SU-DHL-6 (cell line): ENCODE results near the gene ATP9B.
"Not testable (repeated sequence)": the region's sequence is repeated elsewhere in the genome, so short reads cannot be mapped to it uniquely, and the experiment has no call there.

ENCODE experiments used
- H2AFZ ChIP-seq: fragments of 200-600 bp; sonication (generic); 2 replicates; pipeline ENCODE4 v1.6.1; 2014; ENCODE audit warnings: low read depth, mild to moderate bottlenecking, moderate library complexity, mixed read lengths, antibody characterized with exemption, low read length; ENCODE audit not compliant: severe bottlenecking
- H3F3A ChIP-seq: fragments of 200-600 bp; shearing (Covaris generic); 2 replicates; pipeline ENCODE4 v1.6.0; 2016; ENCODE audit warnings: antibody characterized with exemption, mild to moderate bottlenecking; ENCODE audit not compliant: insufficient read depth
- H3K27ac ChIP-seq: fragments of 200-600 bp; sonication (generic); 2 replicates; pipeline ENCODE4 v1.5.1; 2016; ENCODE audit warnings: low read depth, mild to moderate bottlenecking, low read length, moderate library complexity, mixed read lengths
- H3K27me3 ChIP-seq: fragments of 200-600 bp; sonication (generic), shearing (Covaris generic); 2 replicates; pipeline ENCODE4 v1.6.0; 2014; ENCODE audit warnings: mild to moderate bottlenecking, low read length
- H3K36me3 ChIP-seq: fragments of 200-600 bp; sonication (generic); 2 replicates; pipeline ENCODE4 v1.6.1; 2014; ENCODE audit warnings: mild to moderate bottlenecking, low read length, mixed read lengths
- H3K4me2 ChIP-seq: fragments of 300-600, 200-600 bp; shearing (Covaris generic), sonication (generic); 2 replicates; pipeline ENCODE4 v1.6.0; 2014; ENCODE audit warnings: low read length, low read depth, mild to moderate bottlenecking; ENCODE audit not compliant: poor library complexity, severe bottlenecking
- H3K4me3 ChIP-seq: fragments of 200-600 bp; sonication (generic); 2 replicates; pipeline ENCODE4 v1.5.1; 2014; ENCODE audit warnings: antibody characterized with exemption, low read length, mild to moderate bottlenecking, mixed read lengths; ENCODE audit not compliant: insufficient read depth, poor library complexity, severe bottlenecking
- H3K79me2 ChIP-seq: fragments of 200-600 bp; sonication (generic); 2 replicates; pipeline ENCODE4 v1.6.1; 2014; ENCODE audit warnings: mild to moderate bottlenecking, low read length, moderate library complexity; ENCODE audit not compliant: insufficient read depth
- H3K9ac ChIP-seq: fragments of 200-600 bp; sonication (generic); 2 replicates; pipeline ENCODE4 v1.7.0; 2014; ENCODE audit warnings: mild to moderate bottlenecking, low read length
- H3K9me2 ChIP-seq: fragments of 200-600 bp; sonication (generic); replicated peaks from 2 replicates; pipeline ENCODE4 v1.6.1; 2014; ENCODE audit warnings: low read length; ENCODE audit not compliant: insufficient read depth
- H3K9me3 ChIP-seq: fragments of 200-600 bp; sonication (generic); 2 replicates; pipeline ENCODE4 v1.6.1; 2014; ENCODE audit warnings: low read length, mixed read lengths; ENCODE audit not compliant: insufficient read depth
- H4K20me1 ChIP-seq: fragments of 200-600 bp; sonication (generic); 2 replicates; pipeline ENCODE4 v1.6.1; 2014; ENCODE audit warnings: low read depth, mild to moderate bottlenecking, antibody characterized with exemption, low read length, moderate library complexity, mixed read lengths
- EZH2phosphoT487 ChIP-seq: fragments of 200-600 bp; sonication (generic), shearing (Covaris generic); conservative IDR thresholded peaks from 2 replicates; pipeline ENCODE4 v1.6.1; 2018; ENCODE audit warnings: mild to moderate bottlenecking, antibody characterized with exemption, low read length, moderate library complexity, mixed read lengths
- TF ChIP-seq, protein P1 (sequence below): fragments of 200-600 bp; sonication (generic); IDR thresholded peaks from one replicate; pipeline ENCODE4 v1.5.1; 2017; ENCODE audit warnings: antibody characterized with exemption, mild to moderate bottlenecking, low read length, moderate library complexity; ENCODE audit not compliant: insufficient read depth, poor library complexity, severe bottlenecking

ATP9B gene

DNA sequence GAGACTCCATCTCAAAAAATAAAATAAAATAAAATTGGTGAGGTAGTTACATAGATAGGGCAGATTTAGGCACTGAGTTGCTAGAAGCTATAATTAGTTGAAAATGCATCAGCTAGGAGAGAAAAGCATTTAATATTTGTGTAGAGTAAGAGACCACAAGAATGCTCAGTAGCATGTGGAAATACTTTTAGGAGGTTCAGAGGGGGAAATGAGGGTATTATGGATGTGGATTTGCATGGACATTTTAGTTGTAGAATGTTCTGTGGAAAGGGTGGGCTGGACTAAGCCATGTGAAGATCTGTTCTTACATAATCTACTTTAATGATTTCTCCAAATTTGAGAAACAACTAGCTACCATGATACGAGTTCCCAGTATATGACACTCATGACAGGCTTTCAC, 95.5 kb downstream of the ATP9B start:
- H2AFZ ChIP-seq, result no peak overlapping the region
- H3K4me3 ChIP-seq, result no peak overlapping the region
- H3K9ac ChIP-seq, result no peak overlapping the region
- no peak overlapping the region for H3K27ac ChIP-seq
- no peaks in the 10 kb centered on the region for H3K27me3 ChIP-seq
- H3K9me2 ChIP-seq, result no peaks in the 10 kb centered on the region
- TF ChIP-seq, protein P1, sequence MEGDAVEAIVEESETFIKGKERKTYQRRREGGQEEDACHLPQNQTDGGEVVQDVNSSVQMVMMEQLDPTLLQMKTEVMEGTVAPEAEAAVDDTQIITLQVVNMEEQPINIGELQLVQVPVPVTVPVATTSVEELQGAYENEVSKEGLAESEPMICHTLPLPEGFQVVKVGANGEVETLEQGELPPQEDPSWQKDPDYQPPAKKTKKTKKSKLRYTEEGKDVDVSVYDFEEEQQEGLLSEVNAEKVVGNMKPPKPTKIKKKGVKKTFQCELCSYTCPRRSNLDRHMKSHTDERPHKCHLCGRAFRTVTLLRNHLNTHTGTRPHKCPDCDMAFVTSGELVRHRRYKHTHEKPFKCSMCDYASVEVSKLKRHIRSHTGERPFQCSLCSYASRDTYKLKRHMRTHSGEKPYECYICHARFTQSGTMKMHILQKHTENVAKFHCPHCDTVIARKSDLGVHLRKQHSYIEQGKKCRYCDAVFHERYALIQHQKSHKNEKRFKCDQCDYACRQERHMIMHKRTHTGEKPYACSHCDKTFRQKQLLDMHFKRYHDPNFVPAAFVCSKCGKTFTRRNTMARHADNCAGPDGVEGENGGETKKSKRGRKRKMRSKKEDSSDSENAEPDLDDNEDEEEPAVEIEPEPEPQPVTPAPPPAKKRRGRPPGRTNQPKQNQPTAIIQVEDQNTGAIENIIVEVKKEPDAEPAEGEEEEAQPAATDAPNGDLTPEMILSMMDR, result no peak
- no peak for TF ChIP-seq EZH2phosphoT487
- no peaks in the 10 kb centered on the region for H3K9me3 ChIP-seq
- no peak overlapping the region for H3K4me2 ChIP-seq
- H3K36me3 ChIP-seq, result no peaks in the 10 kb centered on the region
- H3F3A ChIP-seq, result no peaks in the 10 kb centered on the region
- no peaks in the 10 kb centered on the region for H4K20me1 ChIP-seq
- H3K79me2 ChIP-seq, result no peaks in the 10 kb centered on the region

DNA sequence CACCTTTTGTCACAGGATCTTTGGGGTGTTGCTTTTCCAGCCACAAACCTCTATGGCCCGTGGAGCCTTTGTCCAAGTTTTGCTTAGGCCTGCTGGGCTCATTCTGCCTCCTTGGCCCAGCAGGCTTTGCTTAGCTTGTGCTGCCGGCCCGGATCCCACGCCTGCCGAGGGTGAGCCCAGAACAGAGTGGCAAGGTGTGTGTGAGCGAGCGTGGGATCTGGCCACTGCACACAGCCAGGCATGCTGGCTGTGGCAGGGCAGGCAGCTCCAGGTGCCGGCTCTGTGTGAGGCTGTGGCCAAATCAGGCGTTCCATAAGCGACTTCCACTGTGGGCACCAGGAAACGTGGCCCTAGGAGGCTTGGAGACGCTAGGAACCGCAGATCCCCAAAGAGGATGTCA, 97.5 kb downstream of the ATP9B start:
- Histone ChIP-seq H3K9me3 (no peaks in the 10 kb centered on the region), H2AFZ (no peak overlapping the region), H3F3A (no peaks in the 10 kb centered on the region), H3K9ac (no peak overlapping the region), H3K27ac (no peak overlapping the region), H3K36me3 (no peaks in the 10 kb centered on the region), H3K4me2 (no peak overlapping the region), H3K9me2 (no peaks in the 10 kb centered on the region), H3K79me2 (no peaks in the 10 kb centered on the region), H3K27me3 (no peaks in the 10 kb centered on the region), H3K4me3 (no peak overlapping the region), H4K20me1 (no peaks in the 10 kb centered on the region)
- TF ChIP-seq, protein P1, result no peak
- TF ChIP-seq EZH2phosphoT487, result no peak

DNA sequence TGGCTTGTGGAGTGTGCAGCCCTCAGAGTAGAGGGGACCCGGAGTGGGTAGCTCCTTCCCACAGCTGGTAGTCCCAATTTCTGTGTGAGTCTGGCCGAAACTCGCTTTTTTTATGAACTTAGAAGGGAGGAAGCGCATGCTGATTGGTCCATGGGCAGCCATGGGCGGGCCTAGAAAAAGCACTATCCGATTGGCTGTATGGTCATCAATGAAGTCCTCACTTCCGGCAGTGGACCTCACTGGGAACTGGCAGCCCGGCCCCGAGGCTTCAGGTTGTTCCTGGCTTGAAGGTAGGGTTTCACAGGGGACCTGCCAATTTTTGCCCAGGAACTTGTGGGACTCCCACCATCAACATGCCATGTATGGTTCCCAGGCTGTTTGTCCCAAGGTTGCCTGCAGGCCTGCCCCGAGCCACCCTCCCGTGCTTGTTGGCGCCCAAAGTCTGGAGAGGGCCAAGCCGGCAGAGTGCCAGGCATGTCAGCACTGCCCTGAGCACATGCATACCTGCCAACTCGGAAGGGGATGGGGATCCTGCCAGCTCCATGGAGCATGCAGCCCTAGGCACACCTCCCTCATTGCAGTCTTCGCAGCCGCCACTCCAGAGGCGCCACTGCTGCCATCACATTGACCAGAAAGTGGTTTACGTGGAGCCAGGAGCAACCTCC, 98.5 kb downstream of the ATP9B start:
- no peak overlapping the region for H3K4me3 ChIP-seq
- no peaks in the 10 kb centered on the region for H3K9me2 ChIP-seq
- H3K79me2 ChIP-seq, result no peaks in the 10 kb centered on the region
- H3K9me3 ChIP-seq, result no peaks in the 10 kb centered on the region
- TF ChIP-seq EZH2phosphoT487, result no peak
- H3K9ac ChIP-seq, result no peak overlapping the region
- H3K36me3 ChIP-seq, result no peaks in the 10 kb centered on the region
- H4K20me1 ChIP-seq, result no peaks in the 10 kb centered on the region
- no peak overlapping the region for H3K27ac ChIP-seq
- H3F3A ChIP-seq, result no peaks in the 10 kb centered on the region
- H3K4me2 ChIP-seq, result no peak overlapping the region
- no peaks in the 10 kb centered on the region for H3K27me3 ChIP-seq
- H2AFZ ChIP-seq, result no peak overlapping the region

DNA sequence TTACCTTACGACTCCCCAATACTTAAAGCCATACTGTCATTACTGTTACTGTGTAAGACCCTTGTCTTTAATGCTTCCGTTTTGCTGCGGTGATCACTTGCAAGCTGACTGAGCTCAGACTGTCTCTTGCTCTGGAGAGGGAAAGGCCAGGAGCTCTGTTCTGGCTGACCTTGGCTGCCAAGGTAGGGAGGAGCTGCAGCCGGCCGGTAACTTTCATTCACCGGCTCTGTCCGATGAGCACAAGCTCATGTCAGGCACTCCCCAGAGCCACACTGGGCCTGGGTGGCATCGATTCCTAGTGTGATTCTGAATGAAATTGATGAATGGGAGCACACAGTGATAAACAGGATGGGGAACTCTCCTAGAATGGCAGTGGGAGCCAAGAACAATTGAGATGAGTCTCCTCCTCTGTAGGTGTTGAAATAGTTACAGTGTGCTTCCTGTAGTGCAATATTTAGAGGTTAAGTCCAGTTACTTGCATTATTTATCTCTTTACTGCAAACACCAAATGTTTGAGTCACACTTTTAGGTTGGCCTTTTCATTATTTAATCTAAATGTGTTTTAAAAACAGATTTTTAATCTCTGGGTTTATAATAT, 100.9 kb downstream of the ATP9B start:
- Histone ChIP-seq H3K27ac (no peak overlapping the region), H3K36me3 (no peaks in the 10 kb centered on the region), H4K20me1 (no peaks in the 10 kb centered on the region), H3K4me3 (no peak overlapping the region), H2AFZ (no peak overlapping the region), H3F3A (no peaks in the 10 kb centered on the region), H3K79me2 (no peaks in the 10 kb centered on the region), H3K9me2 (no peaks in the 10 kb centered on the region), H3K4me2 (no peak overlapping the region), H3K9me3 (no peaks in the 10 kb centered on the region), H3K9ac (no peak overlapping the region), H3K27me3 (no peaks in the 10 kb centered on the region)
- TF ChIP-seq EZH2phosphoT487, result no peak
- TF ChIP-seq, protein P1, result no peak

DNA sequence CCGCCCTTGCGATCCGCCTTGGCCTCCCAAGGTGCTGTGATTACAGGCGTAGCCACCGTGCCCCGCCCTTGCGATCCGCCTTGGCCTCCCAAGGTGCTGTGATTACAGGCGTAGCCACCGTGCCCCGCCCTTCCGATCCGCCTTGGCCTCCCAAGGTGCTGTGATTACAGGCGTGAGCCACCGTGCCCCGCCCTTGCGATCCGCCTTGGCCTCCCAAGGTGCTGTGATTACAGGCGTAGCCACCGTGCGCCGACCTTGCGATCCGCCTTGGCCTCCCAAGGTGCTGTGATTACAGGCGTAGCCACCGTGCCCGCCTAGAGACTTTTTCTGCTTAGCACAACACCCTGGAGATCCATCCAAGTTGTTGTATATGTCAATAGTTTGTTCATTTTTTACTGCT, 103.1 kb downstream of the ATP9B start:
- H3K4me3 ChIP-seq, H4K20me1 ChIP-seq, H3K79me2 ChIP-seq, H3K4me2 ChIP-seq, H3K9me3 ChIP-seq, H3F3A ChIP-seq, H3K9me2 ChIP-seq, H3K36me3 ChIP-seq, H3K27me3 ChIP-seq, H2AFZ ChIP-seq, H3K9ac ChIP-seq, H3K27ac ChIP-seq: not testable (repeated sequence)
